ENCODE results near the gene IGF2BP2.
"Not testable (repeated sequence)": the region's sequence is repeated elsewhere in the genome, so short reads cannot be mapped to it uniquely, and the experiment has no call there.

IGF2BP2 gene

DNA sequence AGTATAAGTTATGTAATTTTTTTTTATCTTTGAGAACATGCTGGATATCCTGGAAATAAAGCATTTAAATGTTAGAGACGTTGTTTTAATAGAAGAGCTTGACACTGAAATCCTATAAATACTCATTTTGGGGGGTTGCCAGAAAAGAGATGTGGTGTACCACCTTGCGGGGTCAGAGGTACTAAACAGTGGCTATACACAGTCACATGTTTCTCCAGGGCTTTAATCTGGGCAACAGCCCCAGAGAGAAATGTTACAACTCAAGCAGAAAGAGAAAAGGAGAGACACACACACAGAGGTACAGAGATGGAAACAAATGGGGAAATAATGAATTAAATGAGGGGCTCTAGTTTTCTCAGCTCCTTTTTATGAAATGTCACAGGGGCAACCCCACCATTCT, 124.9 kb downstream of the IGF2BP2 start:
- no peak for DNase-seq (ENCODE audit: insufficient read length, low spot score)
- FAIRE-seq, result no peak
- no peak for TF ChIP-seq POLR2AphosphoS5 (IDR thresholded peaks at IDR 0.05; ENCODE audit: low read depth, low read length)
- TF ChIP-seq SPI1 (IDR thresholded peaks at IDR 0.05; ENCODE audit: low read depth, low read length), result no peak
- TF ChIP-seq POLR2A (IDR thresholded peaks at IDR 0.05; ENCODE audit: low read depth, low read length), result no peak
- no peak for TF ChIP-seq PAX5 (IDR thresholded peaks at IDR 0.05; ENCODE audit: insufficient read depth, low read length, severe bottlenecking)
- no peak for TF ChIP-seq POU2F2 (IDR thresholded peaks at IDR 0.05; ENCODE audit: low read depth, low read length)
- TF ChIP-seq TAF1 (IDR thresholded peaks at IDR 0.05; ENCODE audit: low read depth, low read length), result no peak

DNA sequence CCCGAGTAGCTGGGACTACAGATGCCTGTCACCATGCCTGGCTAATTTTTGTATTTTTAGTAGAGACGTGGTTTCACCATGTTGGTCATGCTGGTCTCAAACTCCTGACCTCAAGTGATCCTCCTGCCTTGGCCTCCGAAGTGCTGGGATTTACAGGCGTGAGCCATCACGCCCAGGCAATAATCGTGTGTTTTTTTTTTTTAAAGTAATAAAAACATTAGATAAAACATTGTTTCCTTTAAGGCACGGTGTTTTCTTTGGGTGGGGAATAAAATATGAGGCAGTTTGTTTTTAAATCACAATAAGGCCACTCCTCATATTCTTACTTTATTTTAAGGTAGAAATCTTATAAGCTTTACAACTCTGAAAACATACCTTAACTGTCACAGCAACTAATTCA, 127.6 kb downstream of the IGF2BP2 start:
- not testable (repeated sequence) for FAIRE-seq; DNase-seq (ENCODE audit: insufficient read length, low spot score)

DNA sequence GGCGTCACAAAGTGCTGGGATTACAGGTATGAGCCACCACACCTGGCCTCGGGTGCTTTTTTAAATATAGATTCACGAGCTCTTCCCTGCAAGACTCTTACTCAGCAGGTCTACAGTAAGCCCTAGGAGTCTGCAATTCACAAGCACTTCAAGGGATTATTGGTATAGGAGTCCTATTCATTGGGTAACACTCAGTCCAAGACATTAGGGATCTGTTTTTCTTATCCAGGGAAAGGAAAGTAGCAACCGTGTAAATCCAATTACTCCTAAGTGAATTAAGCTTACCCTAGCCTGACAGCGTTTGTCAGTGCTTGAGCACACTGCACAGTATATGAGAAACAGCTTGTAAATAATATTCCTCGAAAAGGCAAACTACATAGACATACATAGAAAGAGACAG, 128.8 kb downstream of the IGF2BP2 start:
- TF ChIP-seq POLR2A (IDR thresholded peaks at IDR 0.05; ENCODE audit: low read depth, low read length) (no peak), POU2F2 (IDR thresholded peaks at IDR 0.05; ENCODE audit: low read depth, low read length) (no peak), PAX5 (IDR thresholded peaks at IDR 0.05; ENCODE audit: insufficient read depth, low read length, severe bottlenecking) (no peak), SPI1 (IDR thresholded peaks at IDR 0.05; ENCODE audit: low read depth, low read length) (no peak), POLR2AphosphoS5 (IDR thresholded peaks at IDR 0.05; ENCODE audit: low read depth, low read length) (no peak), TAF1 (IDR thresholded peaks at IDR 0.05; ENCODE audit: low read depth, low read length) (no peak)
- DNase-seq (ENCODE audit: insufficient read length, low spot score) (no peak), FAIRE-seq (no peak)

- DNase-seq (ENCODE audit: insufficient read length, low spot score) (no peak), FAIRE-seq (no peak)
- TF ChIP-seq PAX5 (IDR thresholded peaks at IDR 0.05; ENCODE audit: insufficient read depth, low read length, severe bottlenecking), result no peak
- TF ChIP-seq POLR2A (IDR thresholded peaks at IDR 0.05; ENCODE audit: low read depth, low read length), result no peak
- TF ChIP-seq POU2F2 (IDR thresholded peaks at IDR 0.05; ENCODE audit: low read depth, low read length), result no peak
- TF ChIP-seq TAF1 (IDR thresholded peaks at IDR 0.05; ENCODE audit: low read depth, low read length), result no peak
- TF ChIP-seq SPI1 (IDR thresholded peaks at IDR 0.05; ENCODE audit: low read depth, low read length), result no peak
- no peak for TF ChIP-seq POLR2AphosphoS5 (IDR thresholded peaks at IDR 0.05; ENCODE audit: low read depth, low read length)
Observed at GRCh38 chr3:185693985-185694653, 130.7 kb downstream of the IGF2BP2 start.

DNA sequence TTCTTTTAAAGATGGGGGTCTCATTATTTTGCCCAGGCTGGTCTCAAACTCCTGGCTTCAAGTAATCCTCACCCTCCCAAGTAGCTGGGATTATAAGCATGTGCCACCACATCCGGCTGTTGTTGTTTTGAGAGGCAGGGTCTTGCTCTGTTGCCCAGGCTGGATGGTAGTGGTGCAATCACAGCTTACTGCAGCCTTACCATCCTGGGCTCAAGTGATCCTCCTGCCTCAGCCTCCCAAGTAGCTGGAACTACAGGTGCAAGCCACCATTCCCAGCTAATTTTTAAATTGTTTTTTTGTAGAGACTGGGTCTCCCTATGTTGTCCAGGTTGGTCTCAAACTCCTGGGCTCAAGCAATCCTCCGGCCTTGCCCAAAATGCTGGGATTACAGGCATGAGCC, 133.2 kb downstream of the IGF2BP2 start:
- DNase-seq (ENCODE audit: insufficient read length, low spot score) (no peak), FAIRE-seq (no peak)
- TF ChIP-seq SPI1 (IDR thresholded peaks at IDR 0.05; ENCODE audit: low read depth, low read length), result no peak
- TF ChIP-seq POU2F2 (IDR thresholded peaks at IDR 0.05; ENCODE audit: low read depth, low read length), result no peak
- no peak for TF ChIP-seq PAX5 (IDR thresholded peaks at IDR 0.05; ENCODE audit: insufficient read depth, low read length, severe bottlenecking)
- no peak for TF ChIP-seq POLR2A (IDR thresholded peaks at IDR 0.05; ENCODE audit: low read depth, low read length)

GRCh38 chr3:185687271-185687878, 137.5 kb downstream of the IGF2BP2 start:
- no peak for TF ChIP-seq SPI1 (IDR thresholded peaks at IDR 0.05; ENCODE audit: low read depth, low read length)
- no peak for TF ChIP-seq POLR2A (IDR thresholded peaks at IDR 0.05; ENCODE audit: low read depth, low read length)
- no peak for TF ChIP-seq POLR2AphosphoS5 (IDR thresholded peaks at IDR 0.05; ENCODE audit: low read depth, low read length)
- no peak for TF ChIP-seq POU2F2 (IDR thresholded peaks at IDR 0.05; ENCODE audit: low read depth, low read length)
- no peak for TF ChIP-seq TAF1 (IDR thresholded peaks at IDR 0.05; ENCODE audit: low read depth, low read length)
- TF ChIP-seq PAX5 (IDR thresholded peaks at IDR 0.05; ENCODE audit: insufficient read depth, low read length, severe bottlenecking), result no peak
- FAIRE-seq (no peak), DNase-seq (ENCODE audit: insufficient read length, low spot score) (no peak)

GRCh38 chr3:185685231-185686035, 139.4 kb downstream of the IGF2BP2 start:
- no peak for FAIRE-seq
- TF ChIP-seq POLR2A (IDR thresholded peaks at IDR 0.05; ENCODE audit: low read depth, low read length) (no peak), POLR2AphosphoS5 (IDR thresholded peaks at IDR 0.05; ENCODE audit: low read depth, low read length) (no peak), TAF1 (IDR thresholded peaks at IDR 0.05; ENCODE audit: low read depth, low read length) (no peak), SPI1 (IDR thresholded peaks at IDR 0.05; ENCODE audit: low read depth, low read length) (no peak), PAX5 (IDR thresholded peaks at IDR 0.05; ENCODE audit: insufficient read depth, low read length, severe bottlenecking) (no peak), POU2F2 (IDR thresholded peaks at IDR 0.05; ENCODE audit: low read depth, low read length) (no peak)

GRCh38 chr3:185680231-185680630, 144.6 kb downstream of the IGF2BP2 start:
- TF ChIP-seq SPI1 (IDR thresholded peaks at IDR 0.05; ENCODE audit: low read depth, low read length) (no peak), POLR2AphosphoS5 (IDR thresholded peaks at IDR 0.05; ENCODE audit: low read depth, low read length) (no peak), POU2F2 (IDR thresholded peaks at IDR 0.05; ENCODE audit: low read depth, low read length) (no peak), POLR2A (IDR thresholded peaks at IDR 0.05; ENCODE audit: low read depth, low read length) (no peak), TAF1 (IDR thresholded peaks at IDR 0.05; ENCODE audit: low read depth, low read length) (no peak), PAX5 (IDR thresholded peaks at IDR 0.05; ENCODE audit: insufficient read depth, low read length, severe bottlenecking) (no peak)
- DNase-seq (ENCODE audit: insufficient read length, low spot score) (no peak), FAIRE-seq (no peak)

More at GRCh38 chr3:185685231-185686035, 139.4 kb downstream of the IGF2BP2 start:
- no peak for DNase-seq (ENCODE audit: insufficient read length, low spot score)

GRCh38 chr3:185678027-185678426, 146.8 kb downstream of the IGF2BP2 start:
- TF ChIP-seq POLR2A (IDR thresholded peaks at IDR 0.05; ENCODE audit: low read depth, low read length) (no peak), PAX5 (IDR thresholded peaks at IDR 0.05; ENCODE audit: insufficient read depth, low read length, severe bottlenecking) (no peak), TAF1 (IDR thresholded peaks at IDR 0.05; ENCODE audit: low read depth, low read length) (no peak), SPI1 (IDR thresholded peaks at IDR 0.05; ENCODE audit: low read depth, low read length) (no peak), POLR2AphosphoS5 (IDR thresholded peaks at IDR 0.05; ENCODE audit: low read depth, low read length) (no peak), POU2F2 (IDR thresholded peaks at IDR 0.05; ENCODE audit: low read depth, low read length) (no peak)
- DNase-seq (ENCODE audit: insufficient read length, low spot score), result no peak
- FAIRE-seq, result no peak

Data from GM12891 (cell line).